ENCODE measurements around the gene CD72.

DNA sequence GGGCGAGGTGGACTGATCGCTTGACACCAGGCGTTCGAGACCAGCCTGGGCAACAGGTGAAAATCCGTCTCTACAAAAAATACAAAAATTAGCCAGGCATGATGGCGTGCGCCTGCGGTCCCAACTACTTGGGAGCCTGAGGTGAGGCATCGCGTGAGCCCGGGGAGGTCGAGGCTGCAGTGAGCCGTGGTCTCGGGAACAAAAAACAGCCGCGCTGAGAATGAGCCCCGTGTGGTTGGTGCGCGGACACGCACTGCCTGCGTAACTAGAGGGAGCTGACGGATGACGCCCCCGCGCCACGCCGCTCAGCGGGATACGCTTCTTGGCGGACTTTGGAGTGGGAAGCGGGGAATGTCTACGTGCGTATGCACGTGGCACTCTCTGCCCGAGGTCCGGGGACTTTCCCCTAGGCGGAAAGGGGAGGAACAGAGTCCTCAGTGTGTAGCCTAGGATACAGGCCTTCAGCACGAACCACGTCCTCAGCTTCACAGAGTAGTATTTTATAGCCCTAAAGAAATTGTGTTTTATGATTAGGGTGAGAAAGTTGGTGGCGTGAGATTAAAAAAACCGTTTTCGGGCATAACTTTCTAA is 39.4 kb upstream of the CD72 start, which contains the start of gene RMRP:
- TF ChIP-seq CTCF (IDR thresholded peaks at IDR 0.05; ENCODE audit: low read length) (peak; percentile 9; the same call in 1 of the 2 replicates), EZH2phosphoT487 (IDR thresholded peaks at IDR 0.05; ENCODE audit: low read length) (no peak)
